HUES6 (cell line): ENCODE measurements around the gene LCOR.
"Not testable (repeated sequence)": the region's sequence is repeated elsewhere in the genome, so short reads cannot be mapped to it uniquely, and the experiment has no call there.

ENCODE experiments used
- H3K27ac ChIP-seq: 2 replicates; pipeline ENCODE4 v1.7.0; 2013; ENCODE audit warnings: low read depth, mild to moderate bottlenecking, low read length, inconsistent platforms
- H3K27me3 ChIP-seq: 2 replicates; pipeline ENCODE4 v1.6.1; 2013; ENCODE audit warnings: low read length; ENCODE audit not compliant: control insufficient read depth, insufficient read depth
- H3K36me3 ChIP-seq: 2 replicates; pipeline ENCODE4 v1.6.1; 2013; ENCODE audit warnings: low read length; ENCODE audit not compliant: control insufficient read depth, insufficient read depth
- H3K4me1 ChIP-seq: 2 replicates; pipeline ENCODE4 v1.6.1; 2013; ENCODE audit warnings: low read length; ENCODE audit not compliant: control insufficient read depth, insufficient read depth
- H3K4me3 ChIP-seq: 2 replicates; pipeline ENCODE4 v1.5.1; 2013; ENCODE audit warnings: low read depth, low read length
- H3K9ac ChIP-seq: one replicate; pipeline ENCODE4 v1.6.1; 2013; ENCODE audit warnings: mild to moderate bottlenecking, low read length
- H3K9me3 ChIP-seq: 2 replicates; pipeline ENCODE4 v1.6.1; 2013; ENCODE audit warnings: low read depth, low read length; ENCODE audit not compliant: control insufficient read depth, insufficient read depth

LCOR gene

DNA sequence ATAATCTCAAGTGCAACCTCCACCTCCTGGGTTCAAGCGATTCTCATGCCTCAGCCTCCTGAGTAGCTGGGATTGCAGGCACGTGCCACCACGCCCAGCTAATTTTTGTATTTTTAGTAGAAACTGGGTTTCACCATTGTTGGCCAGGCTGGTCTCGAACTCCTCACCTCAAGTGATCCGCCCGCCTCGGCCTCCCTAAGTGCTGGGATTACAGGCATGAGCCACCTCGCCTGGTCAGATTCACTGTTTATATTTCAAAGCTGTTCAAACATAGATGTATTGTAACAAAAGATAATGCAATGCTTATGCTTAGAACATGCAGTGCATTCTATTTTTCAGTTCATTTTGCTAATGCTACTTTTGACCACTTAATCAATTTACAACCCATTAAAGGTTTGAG lies 111.1 kb downstream of the LCOR start:
- H3K4me1 ChIP-seq, H3K36me3 ChIP-seq, H3K9me3 ChIP-seq, H3K27ac ChIP-seq, H3K4me3 ChIP-seq, H3K27me3 ChIP-seq, H3K9ac ChIP-seq: not testable (repeated sequence)

DNA sequence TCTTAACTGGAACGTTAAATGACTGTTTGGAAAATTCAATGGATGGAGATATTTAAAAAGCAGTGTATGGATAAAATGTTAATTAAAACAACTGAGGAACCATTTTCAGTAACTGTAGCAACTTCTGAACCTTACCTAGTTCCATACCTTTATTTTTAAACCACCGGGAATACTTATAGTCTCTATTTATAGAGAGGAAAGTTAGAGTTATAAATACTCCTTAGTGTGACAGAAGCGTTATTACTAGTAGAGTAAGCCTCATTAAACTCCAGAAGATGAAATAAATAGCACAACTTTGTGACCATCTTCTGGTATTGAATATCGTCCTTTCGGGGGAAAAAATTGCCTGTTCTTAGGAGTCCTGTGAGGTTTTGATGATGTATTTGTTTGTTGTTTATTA lies 114.9 kb downstream of the LCOR start:
- Histone ChIP-seq H3K9ac (no peak overlapping the region), H3K9me3 (no peaks in the 10 kb centered on the region), H3K27me3 (no peaks in the 10 kb centered on the region), H3K4me3 (no peak overlapping the region), H3K4me1 (no peaks in the 10 kb centered on the region), H3K36me3 (peaks cover 2% of the 10 kb centered on the region; the same call in 1 of the 2 replicates), H3K27ac (no peak overlapping the region)

DNA sequence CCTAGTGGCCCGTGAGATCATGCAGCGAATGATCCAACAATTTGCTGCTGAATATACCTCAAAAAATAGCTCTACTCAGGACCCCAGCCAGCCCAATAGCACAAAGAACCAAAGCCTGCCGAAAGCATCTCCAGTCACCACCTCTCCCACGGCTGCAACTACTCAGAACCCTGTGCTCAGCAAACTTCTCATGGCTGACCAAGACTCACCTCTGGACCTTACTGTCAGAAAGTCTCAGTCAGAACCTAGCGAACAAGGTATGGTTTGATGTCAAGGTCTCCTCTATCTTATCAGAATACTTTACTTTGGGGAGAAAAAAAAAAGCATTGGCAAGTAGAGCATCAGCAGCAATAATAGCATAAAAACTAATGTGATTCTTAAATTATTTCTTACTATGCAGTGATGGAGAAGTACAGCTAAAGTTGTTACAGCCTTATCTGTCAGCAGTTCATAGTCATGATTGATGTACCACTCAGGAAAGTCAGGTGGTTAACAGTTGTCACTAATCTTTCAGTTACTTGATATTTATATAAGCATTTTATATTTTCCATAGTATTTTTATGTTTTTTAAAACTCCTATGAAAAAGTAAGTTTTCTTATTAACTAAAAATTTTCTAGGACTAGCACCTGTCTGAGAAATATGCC lies 117.1 kb downstream of the LCOR start:
- H3K4me1 ChIP-seq, result no peaks in the 10 kb centered on the region
- no peak overlapping the region for H3K9ac ChIP-seq
- H3K9me3 ChIP-seq, result no peaks in the 10 kb centered on the region
- no peaks in the 10 kb centered on the region for H3K27me3 ChIP-seq
- no peak overlapping the region for H3K27ac ChIP-seq
- H3K4me3 ChIP-seq, result no peak overlapping the region
- H3K36me3 ChIP-seq, result peaks cover 8% of the 10 kb centered on the region; the same call in 1 of the 2 replicates

DNA sequence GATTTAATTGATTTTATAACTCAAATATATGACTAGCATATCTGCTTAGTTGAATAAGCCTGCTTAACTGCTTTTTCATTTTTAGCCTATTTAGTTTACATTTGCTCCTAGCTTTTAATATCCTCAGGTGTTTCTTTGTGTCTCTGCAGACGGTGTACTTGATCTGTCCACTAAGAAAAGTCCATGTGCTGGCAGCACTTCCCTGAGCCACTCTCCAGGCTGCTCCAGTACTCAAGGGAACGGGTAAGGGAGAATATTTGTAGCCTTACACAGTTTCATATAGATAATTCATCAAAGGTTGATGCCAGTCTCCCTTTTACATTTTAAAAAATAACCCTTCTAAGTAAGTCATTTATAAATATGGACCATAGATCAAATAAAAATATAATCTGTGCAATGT lies 119.9 kb downstream of the LCOR start:
- Histone ChIP-seq H3K36me3 (peaks cover 28% of the 10 kb centered on the region), H3K27me3 (no peaks in the 10 kb centered on the region), H3K4me3 (no peak overlapping the region), H3K4me1 (no peaks in the 10 kb centered on the region), H3K27ac (no peak overlapping the region), H3K9me3 (no peaks in the 10 kb centered on the region), H3K9ac (no peak overlapping the region)

DNA sequence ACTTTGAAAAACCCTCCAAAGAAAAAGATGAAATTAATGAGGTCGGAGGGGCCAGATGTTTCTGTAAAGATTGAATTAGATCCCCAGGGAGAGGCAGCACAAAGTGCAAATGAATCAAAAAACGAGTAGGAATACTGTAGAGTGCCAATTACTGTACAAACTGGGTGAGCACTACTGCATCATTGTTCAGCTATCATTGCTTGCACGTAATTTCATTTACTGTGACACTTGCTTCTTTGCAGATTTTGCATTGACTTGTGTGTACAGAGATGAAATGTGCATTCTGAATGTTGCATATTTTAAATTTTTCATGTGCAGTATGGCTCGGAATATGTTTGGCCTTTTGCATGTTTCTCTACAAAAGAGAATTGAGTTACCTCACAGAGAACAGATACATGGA lies 123.7 kb downstream of the LCOR start:
- Histone ChIP-seq H3K27ac (no peak overlapping the region), H3K36me3 (peaks cover 28% of the 10 kb centered on the region), H3K4me3 (no peak overlapping the region)

DNA sequence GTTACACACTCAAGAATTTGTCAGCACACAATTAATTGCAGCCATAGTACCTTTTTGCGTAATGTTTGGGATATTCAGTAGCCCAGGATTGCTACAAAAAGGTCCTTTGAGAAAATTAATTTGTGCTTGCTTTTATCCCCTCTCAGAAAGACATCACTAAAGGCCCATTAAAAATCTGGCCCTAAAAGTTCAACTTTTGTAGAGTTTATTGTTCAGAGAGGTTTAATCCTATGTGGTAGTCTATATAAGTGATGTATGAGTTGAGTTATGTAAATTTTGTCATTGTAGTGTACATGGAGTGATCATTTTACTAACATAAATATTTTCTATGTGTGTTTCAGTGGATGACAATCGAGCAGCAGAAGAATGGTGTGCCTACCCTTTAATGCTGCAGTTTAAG lies 126.0 kb downstream of the LCOR start:
- Histone ChIP-seq H3K9ac (no peak overlapping the region), H3K9me3 (no peaks in the 10 kb centered on the region), H3K36me3 (peaks cover 25% of the 10 kb centered on the region), H3K27me3 (no peaks in the 10 kb centered on the region), H3K27ac (no peak overlapping the region), H3K4me1 (no peaks in the 10 kb centered on the region), H3K4me3 (no peak overlapping the region)

More for the DNA sequence above, 123.7 kb downstream of the LCOR start:
- Histone ChIP-seq H3K9me3 (no peaks in the 10 kb centered on the region), H3K4me1 (no peaks in the 10 kb centered on the region), H3K9ac (no peak overlapping the region), H3K27me3 (no peaks in the 10 kb centered on the region)

DNA sequence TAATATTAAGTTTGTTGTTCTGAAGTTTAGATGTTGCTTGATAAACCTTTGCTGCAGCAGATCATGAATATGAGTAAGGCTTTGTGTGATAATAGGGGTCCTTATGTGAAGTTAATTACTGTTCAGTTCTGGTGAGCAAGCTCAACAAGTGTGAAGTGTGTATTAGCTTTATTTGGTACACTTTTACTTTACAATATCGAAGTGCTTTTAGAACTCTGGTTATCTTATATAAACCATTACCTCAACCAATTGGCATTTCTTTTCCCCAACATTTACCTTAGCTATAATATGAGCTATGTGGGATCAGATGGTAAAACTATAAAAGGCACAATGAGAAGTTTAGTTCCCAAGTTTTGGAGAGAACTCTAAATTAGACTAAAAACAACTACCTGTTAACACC lies 127.6 kb downstream of the LCOR start:
- H3K4me1 ChIP-seq, result no peaks in the 10 kb centered on the region
- H3K36me3 ChIP-seq, result peaks cover 20% of the 10 kb centered on the region
- no peaks in the 10 kb centered on the region for H3K9me3 ChIP-seq
- no peaks in the 10 kb centered on the region for H3K27me3 ChIP-seq
- no peak overlapping the region for H3K27ac ChIP-seq
- no peak overlapping the region for H3K9ac ChIP-seq
- no peak overlapping the region for H3K4me3 ChIP-seq

DNA sequence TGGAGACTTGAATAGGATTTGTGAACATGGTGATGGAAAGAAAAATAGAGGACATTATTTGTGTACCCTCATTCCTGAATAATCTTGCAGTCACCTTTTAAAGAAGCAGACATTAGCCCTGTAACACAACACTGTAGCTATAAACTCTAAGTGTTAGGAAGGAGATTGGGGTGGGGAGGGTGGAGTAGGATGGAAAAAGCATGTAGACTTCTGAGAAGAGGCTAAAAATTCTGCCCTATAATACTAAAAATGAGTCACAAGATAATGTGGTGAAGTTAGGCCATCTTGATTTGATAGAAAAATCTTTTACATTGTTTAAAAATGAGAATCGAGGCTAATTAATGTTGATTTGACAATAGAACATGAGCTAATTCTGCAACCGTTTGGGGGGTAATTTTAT lies 128.8 kb downstream of the LCOR start:
- H3K4me1 ChIP-seq, result no peaks in the 10 kb centered on the region
- H3K27ac ChIP-seq, result no peak overlapping the region
- no peak overlapping the region for H3K9ac ChIP-seq
- H3K4me3 ChIP-seq, result no peak overlapping the region
- H3K27me3 ChIP-seq, result no peaks in the 10 kb centered on the region
- peaks cover 8% of the 10 kb centered on the region for H3K36me3 ChIP-seq
- H3K9me3 ChIP-seq, result no peaks in the 10 kb centered on the region

DNA sequence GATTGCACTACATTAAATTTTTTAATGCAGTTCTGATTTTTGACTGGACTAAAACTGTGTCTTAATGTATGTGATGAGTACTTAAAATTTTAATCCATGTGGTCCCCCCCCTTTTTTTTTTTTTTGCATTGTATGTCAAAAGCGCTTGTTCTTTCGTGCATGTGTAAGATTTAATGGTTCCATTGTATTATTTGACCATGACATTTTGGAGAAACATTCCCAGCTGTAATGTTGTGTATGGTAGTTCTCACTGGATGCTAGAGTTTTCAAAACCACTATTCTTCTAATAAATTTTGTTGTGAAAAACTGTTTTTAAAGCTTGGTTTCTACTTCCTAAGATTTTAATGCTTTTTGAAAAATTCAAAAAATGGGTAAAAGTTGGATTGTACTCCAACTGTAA lies 132.0 kb downstream of the LCOR start:
- Histone ChIP-seq H3K36me3 (no peaks in the 10 kb centered on the region), H3K9me3 (no peaks in the 10 kb centered on the region), H3K27me3 (no peaks in the 10 kb centered on the region), H3K27ac (no peak overlapping the region), H3K4me1 (no peaks in the 10 kb centered on the region), H3K9ac (no peak overlapping the region), H3K4me3 (no peak overlapping the region)

DNA sequence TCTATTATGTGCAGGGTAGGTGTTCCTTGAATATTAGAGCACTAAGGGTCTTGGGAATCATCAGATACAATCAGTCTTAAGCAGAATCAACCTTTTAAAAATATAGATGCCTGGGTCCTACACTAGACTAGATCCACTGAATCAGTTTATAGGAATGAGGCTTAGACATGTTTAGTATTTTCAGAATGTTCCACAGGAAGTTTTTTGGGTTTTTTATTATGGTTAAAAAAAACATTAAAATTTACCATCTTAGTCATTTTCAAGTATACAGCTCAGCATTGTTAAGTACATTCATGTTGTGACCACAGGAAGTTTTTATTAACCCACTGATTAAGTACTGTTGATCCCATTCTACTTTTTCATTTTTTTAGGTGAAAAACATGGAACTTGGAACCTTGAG lies 135.7 kb downstream of the LCOR start:
- H3K4me3 ChIP-seq, result no peak overlapping the region
- no peaks in the 10 kb centered on the region for H3K9me3 ChIP-seq
- no peaks in the 10 kb centered on the region for H3K27me3 ChIP-seq
- H3K9ac ChIP-seq, result no peak overlapping the region
- H3K4me1 ChIP-seq, result no peaks in the 10 kb centered on the region
- no peak overlapping the region for H3K27ac ChIP-seq
- no peaks in the 10 kb centered on the region for H3K36me3 ChIP-seq

DNA sequence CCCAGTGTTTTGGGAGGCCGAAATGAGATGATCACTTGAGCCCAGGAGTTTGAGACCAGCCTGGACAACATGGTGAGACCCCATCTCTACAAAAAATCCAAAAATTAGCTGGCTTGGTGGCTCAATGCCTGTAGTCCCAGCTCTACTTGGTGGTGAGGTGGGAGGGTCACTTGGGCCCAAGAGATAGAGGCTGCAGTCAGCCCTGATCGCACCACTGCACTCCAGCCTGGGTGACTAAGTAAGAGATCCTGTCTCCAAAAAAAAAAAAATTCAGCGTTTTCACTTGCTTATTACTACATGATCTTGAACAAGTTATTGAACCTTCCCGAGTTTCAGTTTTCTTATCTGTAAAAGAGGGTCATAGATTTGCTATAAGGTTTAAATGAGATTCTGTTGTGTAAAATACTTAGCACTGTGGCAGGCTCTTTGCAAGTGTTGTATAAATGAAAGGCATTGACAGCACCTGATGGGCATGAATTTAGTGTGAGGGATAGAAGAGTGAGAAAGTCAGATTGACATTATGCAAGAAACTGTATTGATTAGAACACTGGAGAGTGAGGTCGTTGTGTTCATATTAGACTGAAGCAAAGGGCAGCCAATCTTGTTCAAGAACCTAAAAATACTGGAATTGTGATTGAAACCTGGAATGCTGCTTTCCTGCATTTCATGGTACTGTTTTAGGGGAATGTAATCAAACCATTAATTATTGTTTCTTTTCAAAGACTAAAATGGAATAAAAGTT lies 136.8 kb downstream of the LCOR start:
- no peaks in the 10 kb centered on the region for H3K27me3 ChIP-seq
- H3K36me3 ChIP-seq, result no peaks in the 10 kb centered on the region
- H3K4me3 ChIP-seq, result no peak overlapping the region
- H3K27ac ChIP-seq, result no peak overlapping the region
- no peaks in the 10 kb centered on the region for H3K9me3 ChIP-seq
- no peaks in the 10 kb centered on the region for H3K4me1 ChIP-seq
- H3K9ac ChIP-seq, result no peak overlapping the region
